GM20000 (cell line): ENCODE data around the gene EZH2.

ENCODE experiments used
- DNase-seq: peaks from one replicate; pipeline ENCODE4 v3.0.0; 2012; ENCODE audit warnings: low spot score
- CTCF ChIP-seq: IDR thresholded peaks from 2 replicates; pipeline ENCODE4 v1.5.1; 2012; ENCODE audit warnings: mild to moderate bottlenecking, control low read depth; ENCODE audit errors: extremely low read depth, missing control alignments

Gene EZH2

GRCh38 chr7:148790131-148790726 is 93.9 kb downstream of the EZH2 start:
- no peak for DNase-seq
- TF ChIP-seq CTCF: no peak

DNA sequence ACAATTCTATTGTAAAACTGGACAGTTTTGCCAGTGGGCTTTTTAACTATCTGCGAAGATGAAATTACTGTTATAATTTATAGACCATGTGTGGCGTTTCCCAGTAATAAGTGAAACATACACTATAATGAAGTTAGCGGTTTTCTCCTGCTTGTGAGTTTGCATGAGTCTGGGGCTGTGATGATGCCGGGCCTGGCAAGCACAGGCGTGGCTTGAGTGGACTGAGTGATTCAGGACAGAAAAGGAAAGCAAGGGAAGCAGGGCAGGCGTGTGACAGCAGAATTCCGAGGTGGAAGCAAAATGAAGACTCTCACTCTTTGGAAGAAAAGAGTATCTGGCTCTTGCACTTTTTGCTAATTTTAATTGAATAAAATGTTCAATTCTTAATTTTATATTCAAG is 94.9 kb downstream of the EZH2 start:
- no peak for TF ChIP-seq CTCF
- no peak for DNase-seq

DNA sequence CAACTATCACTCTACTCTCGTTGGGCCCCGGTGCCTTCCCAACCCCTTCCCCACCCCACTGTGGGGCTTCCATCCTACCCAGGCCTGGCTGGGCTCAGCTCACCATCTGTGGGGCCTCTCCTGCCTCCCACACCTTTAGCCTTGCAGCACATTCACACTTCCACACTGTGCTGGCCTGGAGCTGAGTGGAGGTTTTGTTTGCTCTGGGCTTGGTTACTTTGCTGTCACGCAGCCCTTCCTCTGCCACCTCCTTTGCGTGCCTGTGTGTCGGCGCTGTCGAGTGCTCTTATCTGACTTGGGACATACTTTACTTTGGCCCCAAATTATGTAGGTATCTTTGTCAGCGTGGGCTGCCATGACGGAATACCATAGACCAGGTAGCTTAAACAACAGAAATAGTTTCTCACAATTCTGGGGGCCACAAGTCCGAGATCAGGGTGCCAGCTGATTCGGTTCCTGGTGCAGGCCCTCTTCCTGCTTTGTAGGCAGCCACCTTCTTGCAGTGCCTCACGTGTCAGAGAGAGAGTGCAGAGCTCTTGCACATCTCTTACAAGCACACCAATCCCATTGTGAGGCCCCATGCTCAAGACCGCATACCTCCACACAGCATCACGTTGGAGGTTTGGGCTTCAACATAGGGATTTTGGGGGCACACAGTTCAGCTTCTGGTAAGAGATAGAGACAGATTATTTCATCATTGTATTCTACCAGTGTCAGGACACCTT is 96.4 kb downstream of the EZH2 start:
- DNase-seq: no peak
- TF ChIP-seq CTCF: no peak

- TF ChIP-seq CTCF: no peak
- DNase-seq: no peak
Observed at GRCh38 chr7:148783801-148784527, 100.1 kb downstream of the EZH2 start.

GRCh38 chr7:148782757-148783456 is 101.2 kb downstream of the EZH2 start:
- TF ChIP-seq CTCF: no peak
- DNase-seq: no peak

- TF ChIP-seq CTCF: no peak
Observed at GRCh38 chr7:148774471-148774870, 109.6 kb downstream of the EZH2 start.

More at GRCh38 chr7:148774471-148774870, 109.6 kb downstream of the EZH2 start:
- no peak for DNase-seq
